Fibroblast of villous mesenchyme (primary cell): ENCODE results near the gene TIGIT. TPM values are rescaled to one million over a fixed set of nuclear protein-coding genes. Genes with fewer than 3 reads are reported as not detected.

Experiments used
- DNase-seq: peaks from one replicate; pipeline ENCODE4 v3.0.0-alpha.2; 2010; ENCODE audit warnings: low read depth
- H3K4me3 ChIP-seq: 2 replicates; pipeline ENCODE4 v1.5.1; 2011; ENCODE audit warnings: low read depth, mild to moderate bottlenecking, low read length
- CTCF ChIP-seq: IDR thresholded peaks from 2 replicates; pipeline ENCODE4 v1.5.1; 2012; ENCODE audit warnings: low read depth, mild to moderate bottlenecking, low read length; ENCODE audit not compliant: insufficient read depth
- total RNA-seq: library from RNA; depleted of rRNA; stranded (reverse); fragments of >200 nt; gene quantifications from 2 replicates; pipeline ENCODE4 v1.2.3, GENCODE V29; 2012

The TIGIT gene
- total RNA-seq, result under 0.01 TPM in 1 of 2 replicates, not detected in the other

GRCh38 chr3:114293838-114294535 lies at the start of gene TIGIT:
Gene TIGIT, plus strand, starts transcription at chr3:114294028. Its CDS starts 34 bp downstream, at chr3:114294062.
- no peak for DNase-seq
- no peak for TF ChIP-seq CTCF
- no peak within 1 kb of the TSS for H3K4me3 ChIP-seq

- no peak for TF ChIP-seq CTCF
- no peak for DNase-seq
- H3K4me3 ChIP-seq, result no peak overlapping the region
Measured at GRCh38 chr3:114252954-114253353, 40.9 kb upstream of the TIGIT start.

- no peak for DNase-seq
- no peak overlapping the region for H3K4me3 ChIP-seq
- TF ChIP-seq CTCF, result no peak
Measured at GRCh38 chr3:114253505-114253904, 40.3 kb upstream of the TIGIT start.

- no peak for TF ChIP-seq CTCF
- no peak overlapping the region for H3K4me3 ChIP-seq
- no peak for DNase-seq
Measured at GRCh38 chr3:114259566-114259965, 34.3 kb upstream of the TIGIT start.

- H3K4me3 ChIP-seq, result no peak overlapping the region
- no peak for DNase-seq
- TF ChIP-seq CTCF, result no peak
Measured at GRCh38 chr3:114260152-114260551, 33.7 kb upstream of the TIGIT start.

GRCh38 chr3:114270019-114270418 lies 23.8 kb upstream of the TIGIT start:
- no peak for TF ChIP-seq CTCF
- no peak overlapping the region for H3K4me3 ChIP-seq
- DNase-seq, result no peak

- DNase-seq, result no peak
- TF ChIP-seq CTCF, result no peak
- no peak overlapping the region for H3K4me3 ChIP-seq
Measured at GRCh38 chr3:114272271-114272670, 21.6 kb upstream of the TIGIT start.
